IMR-90 (cell line): ENCODE results near the gene ARID4B. TPM values are rescaled to one million over a fixed set of nuclear protein-coding genes. Genes with fewer than 3 reads are reported as not detected.
A peak's percentile ranks its signal among the peaks of the same experiment; 100 is the strongest.
"Not testable (repeated sequence)": the region's sequence is repeated elsewhere in the genome, so short reads cannot be mapped to it uniquely, and the experiment has no call there.

ENCODE experiments used
- ATAC-seq: fragments of 200-7000 bp; cut with Tn5 transposase; 2 replicates; pipeline ENCODE4 v1.9.1; 2020; ENCODE audit warnings: low read depth, mild to moderate bottlenecking, moderate library complexity
- BruUV-seq: library from RNA; stranded (reverse); fragments of 400-500 nt; replicated peaks from 2 replicates; lab custom pipeline; 2021; lab: Mats Ljungman, UMichigan
- CTCF ChIA-PET: fragments of 300-600 bp; formaldehyde crosslinking; extraction: SDS; loops from one replicate; lab custom pipeline; 2021; ENCODE audit warnings: antibody characterized with exemption; lab: Yijun Ruan, JAX
- POLR2A ChIA-PET: fragments of 300-600 bp; sonication (Branson Sonifier 250); formaldehyde crosslinking; loops from one replicate; lab custom pipeline; 2022; ENCODE audit warnings: antibody characterized with exemption; ENCODE audit not compliant: unreplicated experiment; lab: Charles Lee
- DNase-seq: peaks from one replicate; pipeline ENCODE4 v3.0.0; 2013
- H2AFZ ChIP-seq: replicated peaks from 2 replicates; pipeline ENCODE3; 2013; ENCODE audit warnings: low read length, mild to moderate bottlenecking; ENCODE audit not compliant: poor library complexity
- H2AK5ac ChIP-seq: 2 replicates; pipeline ENCODE4 v1.6.1; 2013; ENCODE audit warnings: low read depth, low read length, inconsistent platforms
- H2AK9ac ChIP-seq: replicated peaks from 2 replicates; pipeline ENCODE3; 2013; ENCODE audit warnings: mild to moderate bottlenecking, low read depth, low read length, moderate library complexity; ENCODE audit not compliant: poor library complexity
- H2BK120ac ChIP-seq: 2 replicates; pipeline ENCODE4 v1.6.1; 2013; ENCODE audit warnings: low read depth, low read length, inconsistent platforms
- H2BK15ac ChIP-seq: 3 replicates; pipeline ENCODE4 v1.6.1; 2013; ENCODE audit warnings: low read depth, low read length, inconsistent platforms
- H2BK20ac ChIP-seq: 2 replicates; pipeline ENCODE4 v1.6.1; 2013; ENCODE audit warnings: low read depth, mild to moderate bottlenecking, inconsistent platforms, low read length, moderate library complexity
- H2BK5ac ChIP-seq: 2 replicates; pipeline ENCODE4 v1.6.1; 2013; ENCODE audit warnings: mild to moderate bottlenecking, low read depth, low read length, inconsistent platforms; ENCODE audit not compliant: poor library complexity, severe bottlenecking
- H3K14ac ChIP-seq: replicated peaks from 2 replicates; pipeline ENCODE4 v1.6.1; 2013; ENCODE audit warnings: low read depth, low read length, inconsistent platforms
- H3K18ac ChIP-seq: 2 replicates; pipeline ENCODE4 v1.6.1; 2013; ENCODE audit warnings: low read depth, low read length, control low read depth
- H3K23ac ChIP-seq: 2 replicates; pipeline ENCODE4 v1.6.1; 2013; ENCODE audit warnings: low read depth, low read length, inconsistent platforms
- H3K27ac ChIP-seq: 2 replicates; pipeline ENCODE4 v1.5.1; 2013; ENCODE audit warnings: mild to moderate bottlenecking, control low read depth, low read length; ENCODE audit not compliant: insufficient read depth
- H3K27me3 ChIP-seq: 2 replicates; pipeline ENCODE4 v1.6.1; 2013; ENCODE audit warnings: low read length; ENCODE audit not compliant: control insufficient read depth, insufficient read depth
- H3K36me3 ChIP-seq: 2 replicates; pipeline ENCODE4 v1.6.1; 2013; ENCODE audit warnings: low read length, mixed read lengths; ENCODE audit not compliant: control insufficient read depth, insufficient read depth
- H3K4ac ChIP-seq: 2 replicates; pipeline ENCODE4 v1.6.1; 2013; ENCODE audit warnings: low read depth, low read length, inconsistent platforms
- H3K4me1 ChIP-seq: 2 replicates; pipeline ENCODE4 v1.6.1; 2013; ENCODE audit warnings: low read length, mixed read lengths; ENCODE audit not compliant: control insufficient read depth, insufficient read depth
- H3K4me2 ChIP-seq: 2 replicates; pipeline ENCODE4 v1.6.1; 2013; ENCODE audit warnings: low read depth, mild to moderate bottlenecking, control low read depth, low read length, moderate library complexity
- H3K4me3 ChIP-seq: 2 replicates; pipeline ENCODE4 v1.5.1; 2013; ENCODE audit warnings: low read depth, mild to moderate bottlenecking, control low read depth, low read length, moderate library complexity; ENCODE audit not compliant: insufficient read depth
- H3K56ac ChIP-seq: 2 replicates; pipeline ENCODE4 v1.6.1; 2013; ENCODE audit warnings: low read length, inconsistent platforms; ENCODE audit not compliant: insufficient read depth; ENCODE audit errors: extremely low read depth
- H3K79me1 ChIP-seq, 2 experiments: 2 replicates each; pipeline ENCODE4 v1.6.1; 2013; ENCODE audit warnings: low read length in 2 of 2, inconsistent platforms in 1 of 2, low read depth in 1 of 2
- H3K9ac ChIP-seq: 2 replicates; pipeline ENCODE4 v1.6.1; 2013; ENCODE audit warnings: low read depth, low read length, control low read depth
- H3K9me1 ChIP-seq: 2 replicates; pipeline ENCODE4 v1.6.1; 2013; ENCODE audit warnings: low read length, inconsistent platforms; ENCODE audit not compliant: insufficient read depth
- H3K9me3 ChIP-seq: 2 replicates; pipeline ENCODE4 v1.6.1; 2013; ENCODE audit warnings: low read length; ENCODE audit not compliant: control insufficient read depth, insufficient read depth
- H4K20me1 ChIP-seq: 2 replicates; pipeline ENCODE4 v1.6.1; 2013; ENCODE audit warnings: low read length, inconsistent platforms; ENCODE audit not compliant: insufficient read depth
- H4K5ac ChIP-seq: 2 replicates; pipeline ENCODE4 v1.6.1; 2013; ENCODE audit warnings: mild to moderate bottlenecking, low read depth, low read length, control low read depth
- H4K8ac ChIP-seq, 2 experiments: 2 replicates each; pipeline ENCODE4 v1.6.1; 2013; ENCODE audit warnings: low read depth in 2 of 2, low read length in 2 of 2, control low read depth in 1 of 2, inconsistent platforms in 1 of 2
- H4K91ac ChIP-seq: 2 replicates; pipeline ENCODE4 v1.6.1; 2013; ENCODE audit warnings: low read depth, low read length, inconsistent platforms; ENCODE audit not compliant: insufficient read depth
- BHLHE40 ChIP-seq: fragments of 150-350 bp; IDR thresholded peaks from 2 replicates; pipeline ENCODE4 v1.6.1; 2016; ENCODE audit warnings: mild to moderate bottlenecking, low read depth, low read length
- CEBPB ChIP-seq: IDR thresholded peaks from 2 replicates; pipeline ENCODE4 v1.6.1; 2012; ENCODE audit warnings: low read depth, low read length, improper control_type of control experiment
- MXI1 ChIP-seq: IDR thresholded peaks from 2 replicates; pipeline ENCODE4 v1.6.1; 2012; ENCODE audit warnings: low read depth, mild to moderate bottlenecking, low read length, moderate library complexity, borderline replicate concordance
- WGBS, 2 experiments: methylation state at CpG; one replicate each; pipeline versions ENCODE4 v1.1.5 to v1.1.7; 2013; ENCODE audit warnings: missing lambda C conversion rate in 2 of 2; ENCODE audit not compliant: insufficient read length in 1 of 2; ENCODE audit errors: extremely low coverage in 2 of 2; 5-methylcytosine and 5-hydroxymethylcytosine counted together
- dilution Hi-C: fragments of 300-500 bp; cut with HindIII; formaldehyde crosslinking; loops from one replicate; pipeline ENCODE4 v1.14.3; 2018; ENCODE audit warnings: low sequenced_read_pairs; ENCODE audit not compliant: unreplicated experiment
- in situ Hi-C: fragments of 300-500 bp; cut with MboI; formaldehyde crosslinking; loops from 3 replicates; pipeline ENCODE4 v1.14.3; 2019; ENCODE audit warnings: low sequenced_read_pairs, inconsistent platforms, mixed read lengths
- intact Hi-C: fragments of 100-400 bp; cut with micrococcal nuclease; formaldehyde crosslinking; loops from 2 replicates; pipeline ENCODE4 v1.10.0; 2022
- polyA plus RNA-seq, 3 experiments: library from polyadenylated mRNA; depleted of rRNA; stranded (reverse); fragments of >200 nt; gene quantifications; 2 replicates each; pipeline ENCODE4 v1.2.3, GENCODE V29; 2012; ENCODE audit warnings: low replicate concordance in 1 of 3
- total RNA-seq: library from RNA; depleted of rRNA; stranded (reverse); fragments of >200 nt; gene quantifications from 2 replicates; pipeline ENCODE4 v1.2.3, GENCODE V29; 2012
- TF ChIP-seq, protein P1 (sequence below): conservative IDR thresholded peaks from 2 replicates; pipeline ENCODE4 v1.5.1; 2012; ENCODE audit warnings: mild to moderate bottlenecking, low read depth, low read length, improper control_type of control experiment

The ARID4B gene
- total and polyA plus RNA-seq, 2 of the 4 experiments (the other 2 are of a cell fraction), result 8.5 to 16.0 TPM

DNA sequence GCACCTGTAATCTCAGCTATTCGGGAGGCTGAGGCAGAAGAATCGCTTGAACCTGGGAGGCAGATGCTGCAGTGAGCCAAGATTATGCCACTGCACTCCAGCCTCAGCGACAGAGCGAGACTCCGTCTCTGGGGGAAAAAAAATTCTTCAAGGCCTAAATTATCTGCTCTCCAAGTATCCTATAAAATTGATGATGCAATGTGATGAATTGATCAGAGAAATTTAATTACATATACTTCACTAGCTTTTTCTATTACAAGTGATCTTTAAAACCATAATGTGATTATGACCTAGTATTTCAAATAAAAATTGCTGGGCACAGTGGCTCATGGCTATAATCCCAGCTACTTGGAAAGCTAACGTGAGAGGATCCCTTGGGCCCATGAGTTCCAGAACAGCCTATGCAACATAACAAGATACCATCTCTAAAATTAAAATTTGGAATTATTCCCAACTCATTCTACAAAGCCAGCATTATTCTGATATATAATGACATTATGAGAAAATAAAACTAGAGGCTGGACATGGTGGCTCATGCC, 43.7 kb downstream of the ARID4B start:
- Histone ChIP-seq H3K36me3 (no peaks in the 10 kb centered on the region), H3K9me3 (no peaks in the 10 kb centered on the region), H2BK5ac (no peak overlapping the region), H3K27me3 (no peaks in the 10 kb centered on the region), H2AK9ac (no peak overlapping the region), H4K91ac (no peak overlapping the region), H2AFZ (no peak overlapping the region), H3K9ac (no peak overlapping the region), H3K79me1 (peaks cover 12 to 73% of the 10 kb centered on the region in 2 experiments; a peak in 3 of 4 replicates), H3K4me2 (no peak overlapping the region), H3K4me1 (peaks cover 3% of the 10 kb centered on the region), H2BK20ac (no peak overlapping the region), H2BK15ac (no peak overlapping the region), H4K8ac (no peak overlapping the region), H4K20me1 (peaks cover 82% of the 10 kb centered on the region), H3K4me3 (no peak overlapping the region), H2BK120ac (no peak overlapping the region), H3K4ac (no peak overlapping the region), H3K18ac (no peak overlapping the region), H3K23ac (no peak overlapping the region), H3K27ac (no peak overlapping the region), H3K56ac (no peak overlapping the region), H3K14ac (no peak overlapping the region), H3K9me1 (no peaks in the 10 kb centered on the region; the same call in 1 of the 2 replicates), H4K5ac (no peak overlapping the region), H2AK5ac (no peak overlapping the region)
- intact Hi-C loops, result no loop called here
- 92% methylated on average over 2 of the region's 6 CpGs; no CpG with 5 or more reads in 1 of the 2 experiments for WGBS, 2 experiments
- no TSS peak for BruUV-seq
- DNase-seq (no peak), ATAC-seq (no peak)
- TF ChIP-seq, protein P1, sequence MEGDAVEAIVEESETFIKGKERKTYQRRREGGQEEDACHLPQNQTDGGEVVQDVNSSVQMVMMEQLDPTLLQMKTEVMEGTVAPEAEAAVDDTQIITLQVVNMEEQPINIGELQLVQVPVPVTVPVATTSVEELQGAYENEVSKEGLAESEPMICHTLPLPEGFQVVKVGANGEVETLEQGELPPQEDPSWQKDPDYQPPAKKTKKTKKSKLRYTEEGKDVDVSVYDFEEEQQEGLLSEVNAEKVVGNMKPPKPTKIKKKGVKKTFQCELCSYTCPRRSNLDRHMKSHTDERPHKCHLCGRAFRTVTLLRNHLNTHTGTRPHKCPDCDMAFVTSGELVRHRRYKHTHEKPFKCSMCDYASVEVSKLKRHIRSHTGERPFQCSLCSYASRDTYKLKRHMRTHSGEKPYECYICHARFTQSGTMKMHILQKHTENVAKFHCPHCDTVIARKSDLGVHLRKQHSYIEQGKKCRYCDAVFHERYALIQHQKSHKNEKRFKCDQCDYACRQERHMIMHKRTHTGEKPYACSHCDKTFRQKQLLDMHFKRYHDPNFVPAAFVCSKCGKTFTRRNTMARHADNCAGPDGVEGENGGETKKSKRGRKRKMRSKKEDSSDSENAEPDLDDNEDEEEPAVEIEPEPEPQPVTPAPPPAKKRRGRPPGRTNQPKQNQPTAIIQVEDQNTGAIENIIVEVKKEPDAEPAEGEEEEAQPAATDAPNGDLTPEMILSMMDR, result no peak
- TF ChIP-seq MXI1, result no peak
- TF ChIP-seq CEBPB, result 0 out of 2 replicates have a peak, but pooled peaks have one; percentile 9
- TF ChIP-seq BHLHE40, result no peak
- dilution Hi-C loops, result no loop called here
- in situ Hi-C loops, result no loop called here
- CTCF ChIA-PET, result no interaction called here
- POLR2A ChIA-PET, result no interaction called here

DNA sequence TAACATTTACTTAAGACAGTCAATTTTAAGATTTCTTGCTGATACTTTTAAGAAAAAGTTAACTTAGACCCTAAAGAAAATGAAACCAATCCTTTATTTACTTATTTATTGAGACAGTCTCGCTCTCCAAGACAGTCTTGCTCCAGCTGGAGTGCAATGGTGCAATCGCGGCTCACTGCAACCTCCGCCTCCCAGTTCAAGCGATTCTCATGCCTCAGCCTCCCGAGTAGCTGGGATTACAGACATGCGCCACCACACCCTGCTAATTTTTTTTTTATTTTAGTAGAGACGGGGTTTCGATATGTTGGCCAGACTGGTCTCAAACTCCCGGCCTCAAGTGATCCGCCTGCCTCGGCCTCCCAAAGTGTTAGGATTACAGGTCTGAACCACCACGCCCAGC, 44.3 kb downstream of the ARID4B start:
- H3K9ac ChIP-seq, intact Hi-C loops, DNase-seq, H4K5ac ChIP-seq, H4K8ac ChIP-seq, H2BK5ac ChIP-seq, H2AFZ ChIP-seq, H2BK15ac ChIP-seq, H3K4me2 ChIP-seq, H3K36me3 ChIP-seq, H2AK9ac ChIP-seq, H3K23ac ChIP-seq, CTCF ChIA-PET, in situ Hi-C loops, H3K4me3 ChIP-seq, dilution Hi-C loops, H3K18ac ChIP-seq, H2AK5ac ChIP-seq, H3K56ac ChIP-seq, H3K14ac ChIP-seq, H3K27ac ChIP-seq, ATAC-seq, H4K91ac ChIP-seq, H2BK20ac ChIP-seq, H2BK120ac ChIP-seq, BruUV-seq, H3K9me1 ChIP-seq, POLR2A ChIA-PET, H3K27me3 ChIP-seq, H3K9me3 ChIP-seq, H3K4ac ChIP-seq, H3K4me1 ChIP-seq: not testable (repeated sequence)
- peaks cover 82% of the 10 kb centered on the region for H4K20me1 ChIP-seq
- 97% methylated on average over 6 of the region's 13 CpGs; no CpG with 5 or more reads in 1 of the 2 experiments for WGBS, 2 experiments
- peaks cover 14 to 77% of the 10 kb centered on the region in 2 experiments; a peak in 3 of 4 replicates for H3K79me1 ChIP-seq
